ENCODE measurements around the gene MTMR12. TPM values are rescaled to one million over a fixed set of nuclear protein-coding genes. Genes with fewer than 3 reads are reported as not detected.

The MTMR12 gene
- total and polyA plus RNA-seq, 2 of the 8 experiments (the other 6 are each of a cell fraction or from before 2014, with no cell fraction given): 19.1 to 59.3 TPM

- TF ChIP-seq CHD7 (IDR thresholded peaks at IDR 0.05; ENCODE audit: insufficient replicate concordance, low read length) (no peak), EP300 (IDR thresholded peaks at IDR 0.05; ENCODE audit: borderline replicate concordance in 1 of 2, low read depth in 2 of 2, low read length in 2 of 2) (no peak), TBP (IDR thresholded peaks at IDR 0.05; ENCODE audit: low read depth, low read length) (no peak), CBX8 (IDR thresholded peaks at IDR 0.05; ENCODE audit: borderline replicate concordance, low read depth, low read length) (no peak), SP1 (IDR thresholded peaks at IDR 0.05; ENCODE audit: low read depth, low read length) (no peak), SIX5 (IDR thresholded peaks at IDR 0.05; ENCODE audit: low read depth, low read length) (no peak), JUND (IDR thresholded peaks at IDR 0.05; ENCODE audit: low read length) (no peak)
- TF ChIP-seq, protein P1, sequence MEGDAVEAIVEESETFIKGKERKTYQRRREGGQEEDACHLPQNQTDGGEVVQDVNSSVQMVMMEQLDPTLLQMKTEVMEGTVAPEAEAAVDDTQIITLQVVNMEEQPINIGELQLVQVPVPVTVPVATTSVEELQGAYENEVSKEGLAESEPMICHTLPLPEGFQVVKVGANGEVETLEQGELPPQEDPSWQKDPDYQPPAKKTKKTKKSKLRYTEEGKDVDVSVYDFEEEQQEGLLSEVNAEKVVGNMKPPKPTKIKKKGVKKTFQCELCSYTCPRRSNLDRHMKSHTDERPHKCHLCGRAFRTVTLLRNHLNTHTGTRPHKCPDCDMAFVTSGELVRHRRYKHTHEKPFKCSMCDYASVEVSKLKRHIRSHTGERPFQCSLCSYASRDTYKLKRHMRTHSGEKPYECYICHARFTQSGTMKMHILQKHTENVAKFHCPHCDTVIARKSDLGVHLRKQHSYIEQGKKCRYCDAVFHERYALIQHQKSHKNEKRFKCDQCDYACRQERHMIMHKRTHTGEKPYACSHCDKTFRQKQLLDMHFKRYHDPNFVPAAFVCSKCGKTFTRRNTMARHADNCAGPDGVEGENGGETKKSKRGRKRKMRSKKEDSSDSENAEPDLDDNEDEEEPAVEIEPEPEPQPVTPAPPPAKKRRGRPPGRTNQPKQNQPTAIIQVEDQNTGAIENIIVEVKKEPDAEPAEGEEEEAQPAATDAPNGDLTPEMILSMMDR (IDR thresholded peaks at IDR 0.05; ENCODE audit: control extremely low read depth in 1 of 3, insufficient read depth in 1 of 3, low read depth in 1 of 3, low read length in 3 of 3): no peak
These were observed 57.2 kb downstream of the MTMR12 start (continued) for GRCh38 chr5:32255540-32255900.

Data from H1 (cell line).